Kidney (tissue), 14 donors: Measurements from ENCODE around the gene KSR1. TPM values are rescaled to one million over a fixed set of nuclear protein-coding genes. Genes with fewer than 3 reads are reported as not detected.
"Not testable (repeated sequence)": the region's sequence is repeated elsewhere in the genome, so short reads cannot be mapped to it uniquely, and the experiment has no call there.

ENCODE experiments used
- DNase-seq, 5 donors: peaks; one replicate each; pipeline ENCODE4 v3.0.0-alpha.2; 2013 to 2020
- FAIRE-seq: peaks from 2 replicates; lab custom pipeline; 2012; peaks lifted over from hg19 to GRCh38; lab: Jason Lieb, UNC
- H3K27ac ChIP-seq, 2 donors: one replicate each; pipeline ENCODE4 v1.7.0; 2013; ENCODE audit warnings: low read depth in 2 of 2, low read length in 2 of 2, inconsistent platforms in 1 of 2
- H3K27me3 ChIP-seq: one replicate; pipeline ENCODE4 v1.7.1; 2013; ENCODE audit warnings: low read length, inconsistent platforms; ENCODE audit not compliant: control insufficient read depth, insufficient read depth
- H3K36me3 ChIP-seq, 3 donors: one replicate each; pipeline versions ENCODE4 v1.7.0 to v1.7.1; 2013; ENCODE audit warnings: low read length in 3 of 3, control low read depth in 1 of 3, inconsistent platforms in 1 of 3; ENCODE audit not compliant: insufficient read depth in 3 of 3, control insufficient read depth in 2 of 3
- H3K4me1 ChIP-seq, 3 donors: one replicate each; pipeline versions ENCODE4 v1.7.0 to v1.7.1; 2013; ENCODE audit warnings: low read length in 3 of 3, inconsistent platforms in 1 of 3, low read depth in 1 of 3; ENCODE audit not compliant: control insufficient read depth in 2 of 3, insufficient read depth in 2 of 3
- H3K4me3 ChIP-seq, 3 donors: one replicate each; pipeline versions ENCODE4 v1.7.0 to v1.8.1; 2013; ENCODE audit warnings: low read length in 3 of 3, control low read depth in 1 of 3, inconsistent platforms in 1 of 3
- H3K9ac ChIP-seq, 3 donors: one replicate each; pipeline versions ENCODE4 v1.7.0 to v1.7.1; 2013; ENCODE audit warnings: low read length in 3 of 3, control low read depth in 1 of 3, inconsistent platforms in 1 of 3
- H3K9me3 ChIP-seq, 3 donors: one replicate each; pipeline versions ENCODE4 v1.7.0 to v1.7.1; 2013; ENCODE audit warnings: low read length in 3 of 3, control low read depth in 1 of 3, inconsistent platforms in 1 of 3; ENCODE audit not compliant: control insufficient read depth in 2 of 3, insufficient read depth in 1 of 3
- CTCF ChIP-seq: IDR thresholded peaks from 3 replicates; pipeline ENCODE4 v1.5.1; 2012; ENCODE audit warnings: mild to moderate bottlenecking, moderate library complexity, borderline replicate concordance; ENCODE audit not compliant: insufficient read depth; ENCODE audit errors: extremely low read depth
- intact Hi-C: fragments of 100-400 bp; cut with DNase I; formaldehyde crosslinking; loops from one replicate; pipeline ENCODE4 v1.11.1; 2022
- polyA plus RNA-seq: library from polyadenylated mRNA; stranded (reverse); fragments of 350-450 nt; fragmentation: Illumina TruSeq; extraction: RNeasy Lipid Tissue Mini Kit (QIAGEN cat#74804); gene quantifications from one replicate; pipeline ENCODE4 v1.2.3, GENCODE V29; 2014; ENCODE audit warnings: low read depth, low replicate concordance; ENCODE audit not compliant: insufficient read depth
- total RNA-seq: library from RNA; stranded (reverse); fragmentation: NEBNext Ultra II Directional; extraction: Animal tissue kit (Norgen Biotek cat#: 25700); gene quantifications from one replicate; pipeline ENCODE4 v1.2.1, GENCODE V29; 2021
- donor health status: control.
- donor health status: control.
- donor health status: control.
- donor health status: control.
- donor health status: control.
- donor health status: DM: yes; HTN: yes; CAD: no.
- donor health status: Normal renal cell carcinoma (clear cell type).

The KSR1 gene
- total and polyA plus RNA-seq, 2 donors from 2014 or later: 11.7 to 97.3 TPM

- no peak for TF ChIP-seq CTCF
- Histone ChIP-seq H3K4me1 (no peaks in the 10 kb centered on the region), H3K27ac (no peak overlapping the region), H3K9me3 (no peaks in the 10 kb centered on the region), H3K27me3 (no peaks in the 10 kb centered on the region), H3K9ac (no peak overlapping the region), H3K4me3 (no peak overlapping the region), H3K36me3 (no peaks in the 10 kb centered on the region)
- DNase-seq: no peak
- intact Hi-C loops: no loop called here
- no peak for FAIRE-seq
Measured at GRCh38 chr17:27419156-27419555, 37.1 kb upstream of the KSR1 start.

GRCh38 chr17:27420211-27420950, 35.9 kb upstream of the KSR1 start:
- intact Hi-C loops: no loop called here
- H3K4me3 ChIP-seq: no peak overlapping the region
- H3K27ac ChIP-seq: no peak overlapping the region
- no peaks in the 10 kb centered on the region for H3K9me3 ChIP-seq
- no peaks in the 10 kb centered on the region for H3K4me1 ChIP-seq
- DNase-seq (no peak), FAIRE-seq (no peak)
- H3K27me3 ChIP-seq: no peaks in the 10 kb centered on the region
- no peak overlapping the region for H3K9ac ChIP-seq
- H3K36me3 ChIP-seq: no peaks in the 10 kb centered on the region
- TF ChIP-seq CTCF: no peak

GRCh38 chr17:27421111-27421510, 35.1 kb upstream of the KSR1 start:
- DNase-seq: no peak
- no peak for FAIRE-seq
- Histone ChIP-seq H3K9me3 (no peaks in the 10 kb centered on the region), H3K27me3 (no peaks in the 10 kb centered on the region), H3K4me3 (no peak overlapping the region), H3K9ac (no peak overlapping the region), H3K36me3 (no peaks in the 10 kb centered on the region), H3K27ac (no peak overlapping the region), H3K4me1 (no peaks in the 10 kb centered on the region)
- intact Hi-C loops: no loop called here
- TF ChIP-seq CTCF: no peak

- intact Hi-C loops, FAIRE-seq, H3K9me3 ChIP-seq, H3K27me3 ChIP-seq, H3K9ac ChIP-seq, H3K36me3 ChIP-seq, H3K4me1 ChIP-seq, DNase-seq, H3K4me3 ChIP-seq, H3K27ac ChIP-seq: not testable (repeated sequence)
Measured at GRCh38 chr17:27421626-27422025, 34.6 kb upstream of the KSR1 start.
